A673 (cell line): ENCODE measurements around the gene CFD. TPM values are rescaled to one million over a fixed set of nuclear protein-coding genes. Genes with fewer than 3 reads are reported as not detected.

ENCODE experiments used
- BruUV-seq: library from RNA; stranded (reverse); fragments of 400-500 nt; replicated peaks from 2 replicates; lab custom pipeline; 2021; lab: Mats Ljungman, UMichigan
- CTCF ChIA-PET: fragments of 300-600 bp; sonication (Branson Sonifier 250); formaldehyde crosslinking; loops from one replicate; lab custom pipeline; 2022; ENCODE audit warnings: antibody characterized with exemption; lab: Charles Lee
- POLR2A ChIA-PET: fragments of 300-600 bp; sonication (Branson Sonifier 250); formaldehyde crosslinking; loops from one replicate; lab custom pipeline; 2022; ENCODE audit warnings: antibody characterized with exemption; ENCODE audit not compliant: low non-redundant PET; lab: Charles Lee
- DNase-seq: peaks from one replicate; pipeline ENCODE4 v3.0.0-alpha.2; 2015; ENCODE audit warnings: low spot score
- H3K27ac ChIP-seq: fragments of 200-600 bp; sonication (generic); 2 replicates; pipeline ENCODE4 v1.5.1; 2016; ENCODE audit warnings: mixed run types, low read depth, mild to moderate bottlenecking, mixed read lengths, antibody characterized with exemption, low read length; ENCODE audit not compliant: poor library complexity, severe bottlenecking
- H3K27me3 ChIP-seq: fragments of 200-600 bp; sonication (generic); replicated peaks from 2 replicates; pipeline ENCODE4 v1.6.1; 2017; ENCODE audit warnings: mixed run types, low read depth, mild to moderate bottlenecking, mixed read lengths, antibody characterized with exemption, low read length; ENCODE audit not compliant: insufficient read depth, poor library complexity
- H3K36me3 ChIP-seq: fragments of 200-600 bp; sonication (generic); 2 replicates; pipeline ENCODE4 v1.6.1; 2016; ENCODE audit warnings: mixed run types, mild to moderate bottlenecking, mixed read lengths, antibody characterized with exemption, low read length; ENCODE audit not compliant: insufficient read depth, poor library complexity, severe bottlenecking
- H3K4me1 ChIP-seq: fragments of 200-600 bp; sonication (generic); 2 replicates; pipeline ENCODE4 v1.6.1; 2017; ENCODE audit warnings: mixed run types, mild to moderate bottlenecking, mixed read lengths, antibody characterized with exemption, low read length; ENCODE audit not compliant: insufficient read depth, poor library complexity, severe bottlenecking
- H3K4me3 ChIP-seq: fragments of 200-600 bp; sonication (generic); 2 replicates; pipeline ENCODE4 v1.5.1; 2016; ENCODE audit warnings: low read depth, mixed run types, mild to moderate bottlenecking, mixed read lengths, low read length; ENCODE audit not compliant: poor library complexity, severe bottlenecking
- H3K9me3 ChIP-seq: fragments of 200-600 bp; sonication (generic); 2 replicates; pipeline ENCODE4 v1.6.1; 2016; ENCODE audit warnings: mixed run types, low read depth, mild to moderate bottlenecking, mixed read lengths, antibody characterized with exemption, low read length; ENCODE audit not compliant: poor library complexity, severe bottlenecking
- CTCF ChIP-seq: fragments of 300-800, 200-600 bp; sonication (generic); conservative IDR thresholded peaks from 2 replicates; pipeline ENCODE4 v1.5.1; 2017; ENCODE audit warnings: low read depth, mild to moderate bottlenecking, antibody characterized with exemption, low read length, moderate library complexity, mixed read lengths
- EZH2 ChIP-seq: fragments of 200-600 bp; sonication (generic); IDR thresholded peaks from 2 replicates; pipeline ENCODE4 v1.6.1; 2017; ENCODE audit warnings: borderline replicate concordance, low read depth, mild to moderate bottlenecking, mixed read lengths, antibody characterized with exemption, low read length; ENCODE audit not compliant: poor library complexity, severe bottlenecking
- intact Hi-C: fragments of 100-400 bp; cut with micrococcal nuclease; formaldehyde crosslinking; loops from one replicate; pipeline ENCODE4 v1.10.0; 2022; ENCODE audit not compliant: unreplicated experiment
- total RNA-seq: library from RNA; stranded (reverse); gene quantifications from 2 replicates; pipeline ENCODE4 v1.2.3, GENCODE V29; 2021

The CFD gene
- total RNA-seq, 1 experiment from 2014 or later, result 1.1 TPM

GRCh38 chr19:879711-880438 is 20.4 kb downstream of the CFD start:
- peaks cover 26% of the 10 kb centered on the region for H3K36me3 ChIP-seq
- ChIA-PET POLR2A (interaction anchor here (0.6 kb wide), 1 partner anchor 16 kb away, joined by 4 read pairs; no protein-coding TSS in a partner anchor), CTCF (interaction anchor here (0.6 to 0.8 kb wide), 3 partner anchors 295 to 987 kb away, joined by 3 to 5 read pairs (median 3); no protein-coding TSS in a partner anchor)
- H3K4me3 ChIP-seq, result no peak overlapping the region
- BruUV-seq, result no TSS peak
- no peaks in the 10 kb centered on the region for H3K4me1 ChIP-seq
- no peak overlapping the region for H3K27ac ChIP-seq
- intact Hi-C loops, result no loop called here
- no peaks in the 10 kb centered on the region for H3K9me3 ChIP-seq
- no peak for DNase-seq
- H3K27me3 ChIP-seq, result no peaks in the 10 kb centered on the region
- TF ChIP-seq CTCF (no peak), EZH2 (no peak)

DNA sequence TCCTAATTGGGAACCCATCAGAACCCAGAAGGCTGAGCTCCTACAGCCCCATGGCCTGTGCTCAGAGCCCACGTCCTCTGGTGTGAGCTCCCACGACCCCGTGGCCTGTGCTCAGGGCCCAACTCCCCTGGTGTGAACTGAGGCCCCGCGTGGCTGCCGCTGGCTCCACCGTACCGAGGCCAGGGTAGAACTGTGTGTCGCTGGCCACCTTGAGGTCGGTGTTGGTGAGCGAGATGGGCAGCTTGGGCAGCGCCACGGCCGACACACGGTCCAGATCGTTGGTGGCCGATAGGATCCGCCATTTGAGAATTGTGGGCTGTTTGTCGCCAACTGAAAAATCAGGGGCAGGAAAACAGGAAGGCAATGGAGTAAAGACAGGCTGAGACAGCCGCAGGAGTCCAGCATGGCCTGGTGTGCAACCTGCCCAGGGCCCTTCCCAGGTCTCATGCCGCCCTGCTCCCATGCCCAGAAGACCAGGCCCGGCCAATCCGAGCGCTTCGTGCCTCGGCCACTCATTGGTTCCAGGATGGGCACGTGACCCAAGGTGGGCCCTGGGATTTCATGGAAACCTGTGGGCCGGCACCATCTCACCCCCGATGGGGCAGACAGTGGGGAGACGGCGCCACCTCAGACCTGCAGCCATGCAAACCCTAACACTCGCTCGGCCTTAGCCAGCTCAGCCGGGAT is 22.1 kb downstream of the CFD start:
- no peak overlapping the region for H3K27ac ChIP-seq
- intact Hi-C loops, result no loop called here
- BruUV-seq, result no TSS peak
- peaks cover 29% of the 10 kb centered on the region for H3K36me3 ChIP-seq
- ChIA-PET POLR2A (no interaction called here), CTCF (no interaction called here)
- H3K4me3 ChIP-seq, result no peak overlapping the region
- no peaks in the 10 kb centered on the region for H3K27me3 ChIP-seq
- no peak for TF ChIP-seq EZH2
- H3K9me3 ChIP-seq, result no peaks in the 10 kb centered on the region
- DNase-seq, result no peak
- H3K4me1 ChIP-seq, result no peaks in the 10 kb centered on the region

DNA sequence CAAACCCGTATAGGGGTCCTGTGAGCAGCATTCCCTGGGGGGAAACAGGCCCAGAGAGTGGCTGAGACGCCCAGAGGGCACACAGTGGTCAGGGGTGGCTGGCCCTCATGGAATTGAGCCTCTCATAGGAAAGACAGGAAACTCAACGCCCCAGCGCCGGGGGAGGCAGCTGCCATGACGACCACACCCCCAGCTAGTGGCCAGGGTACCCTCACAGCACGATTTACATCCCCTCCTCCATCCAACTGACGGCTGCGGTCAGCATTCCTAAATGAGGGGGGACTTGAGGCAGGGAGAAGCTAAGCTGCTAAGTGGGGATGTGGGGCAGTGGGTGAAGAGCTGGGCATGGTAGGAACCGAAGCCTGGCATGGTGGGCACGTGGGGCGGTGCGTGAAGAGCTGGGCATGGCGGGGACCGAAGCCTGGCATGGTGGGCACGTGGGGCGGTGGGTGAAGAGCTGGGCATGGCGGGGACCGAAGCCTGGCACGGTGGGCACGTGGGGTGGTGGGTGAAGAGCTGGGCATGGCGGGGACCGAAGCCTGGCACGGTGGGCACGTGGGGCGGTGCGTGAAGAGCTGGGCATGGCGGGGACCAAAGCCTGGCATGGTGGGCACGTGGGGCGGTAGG is 23.5 kb downstream of the CFD start:
- peaks cover 33% of the 10 kb centered on the region for H3K36me3 ChIP-seq
- no peaks in the 10 kb centered on the region for H3K27me3 ChIP-seq
- POLR2A ChIA-PET, result interaction anchor here (0.7 kb wide), 1 partner anchor 118 kb away, joined by 4 read pairs; no protein-coding TSS in a partner anchor
- no peaks in the 10 kb centered on the region for H3K9me3 ChIP-seq
- BruUV-seq, result no TSS peak
- H3K4me1 ChIP-seq, result no peaks in the 10 kb centered on the region
- no peak overlapping the region for H3K4me3 ChIP-seq
- H3K27ac ChIP-seq, result no peak overlapping the region
- DNase-seq, result no peak
- no peak for TF ChIP-seq CTCF
- TF ChIP-seq EZH2, result no peak
- CTCF ChIA-PET, result no interaction called here
- intact Hi-C loops, result no loop called here
